A673 (cell line): ENCODE data around the gene NEURL3.

Experiments
- EZH2 ChIP-seq: fragments of 200-600 bp; sonication (generic); IDR thresholded peaks from 2 replicates; pipeline ENCODE4 v1.6.1; 2017; ENCODE audit warnings: borderline replicate concordance, low read depth, mild to moderate bottlenecking, mixed read lengths, antibody characterized with exemption, low read length; ENCODE audit not compliant: poor library complexity, severe bottlenecking
- TF ChIP-seq, protein P1 (sequence below): fragments of 300-800, 200-600 bp; sonication (generic); conservative IDR thresholded peaks from 2 replicates; pipeline ENCODE4 v1.5.1; 2017; ENCODE audit warnings: low read depth, mild to moderate bottlenecking, antibody characterized with exemption, low read length, moderate library complexity, mixed read lengths

DNA sequence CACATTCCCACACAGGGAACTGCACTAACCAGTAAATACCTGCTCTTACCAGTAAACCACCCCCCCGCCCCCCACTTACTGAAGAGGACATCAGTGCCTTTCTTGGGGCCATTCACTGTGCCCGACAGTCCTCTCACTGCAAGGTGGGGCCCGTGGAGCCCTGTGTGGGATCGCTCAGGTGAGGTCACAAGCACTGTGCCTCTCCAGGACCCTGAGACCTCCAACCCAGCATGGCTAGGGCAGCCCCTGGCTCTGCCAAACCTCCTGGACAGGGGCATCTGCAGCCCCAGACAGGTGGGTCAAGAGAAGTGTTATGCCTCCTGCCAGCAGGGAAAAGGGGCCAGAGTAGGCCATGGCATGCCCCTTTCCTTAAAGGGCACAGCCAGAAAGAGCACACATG, 6.7 kb upstream of the NEURL3 start:
- TF ChIP-seq, protein P1, sequence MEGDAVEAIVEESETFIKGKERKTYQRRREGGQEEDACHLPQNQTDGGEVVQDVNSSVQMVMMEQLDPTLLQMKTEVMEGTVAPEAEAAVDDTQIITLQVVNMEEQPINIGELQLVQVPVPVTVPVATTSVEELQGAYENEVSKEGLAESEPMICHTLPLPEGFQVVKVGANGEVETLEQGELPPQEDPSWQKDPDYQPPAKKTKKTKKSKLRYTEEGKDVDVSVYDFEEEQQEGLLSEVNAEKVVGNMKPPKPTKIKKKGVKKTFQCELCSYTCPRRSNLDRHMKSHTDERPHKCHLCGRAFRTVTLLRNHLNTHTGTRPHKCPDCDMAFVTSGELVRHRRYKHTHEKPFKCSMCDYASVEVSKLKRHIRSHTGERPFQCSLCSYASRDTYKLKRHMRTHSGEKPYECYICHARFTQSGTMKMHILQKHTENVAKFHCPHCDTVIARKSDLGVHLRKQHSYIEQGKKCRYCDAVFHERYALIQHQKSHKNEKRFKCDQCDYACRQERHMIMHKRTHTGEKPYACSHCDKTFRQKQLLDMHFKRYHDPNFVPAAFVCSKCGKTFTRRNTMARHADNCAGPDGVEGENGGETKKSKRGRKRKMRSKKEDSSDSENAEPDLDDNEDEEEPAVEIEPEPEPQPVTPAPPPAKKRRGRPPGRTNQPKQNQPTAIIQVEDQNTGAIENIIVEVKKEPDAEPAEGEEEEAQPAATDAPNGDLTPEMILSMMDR, result no peak
- no peak for TF ChIP-seq EZH2
